Germinal center (tissue), 1 donor: ENCODE measurements around the gene KRABD2.
"Not testable (repeated sequence)": the region's sequence is repeated elsewhere in the genome, so short reads cannot be mapped to it uniquely, and the experiment has no call there.

ENCODE experiments used
- DNase-seq: peaks from one replicate; pipeline ENCODE4 v3.0.0; 2012; ENCODE audit warnings: mixed read lengths, low spot score

KRABD2 gene

DNA sequence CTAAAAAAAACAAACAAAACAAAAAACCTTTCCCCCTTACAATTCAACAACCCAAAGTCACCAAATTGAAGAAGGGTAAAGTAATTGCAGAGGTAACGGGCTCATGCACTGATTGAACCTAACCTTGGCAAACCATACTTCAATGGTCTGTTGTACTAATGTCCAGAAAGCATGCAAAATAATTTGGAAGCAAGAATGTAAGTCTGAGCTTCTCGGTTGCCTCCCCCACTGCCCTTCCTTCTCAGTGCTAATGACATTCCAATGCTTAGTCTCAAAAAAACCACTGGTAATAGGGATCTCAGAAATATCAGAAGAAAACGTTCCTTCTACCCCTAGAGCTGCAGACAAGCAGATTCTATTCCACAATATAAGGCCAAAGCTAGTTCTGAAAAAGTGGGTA, 15.8 kb downstream of the KRABD2 start:
- DNase-seq: no peak

DNA sequence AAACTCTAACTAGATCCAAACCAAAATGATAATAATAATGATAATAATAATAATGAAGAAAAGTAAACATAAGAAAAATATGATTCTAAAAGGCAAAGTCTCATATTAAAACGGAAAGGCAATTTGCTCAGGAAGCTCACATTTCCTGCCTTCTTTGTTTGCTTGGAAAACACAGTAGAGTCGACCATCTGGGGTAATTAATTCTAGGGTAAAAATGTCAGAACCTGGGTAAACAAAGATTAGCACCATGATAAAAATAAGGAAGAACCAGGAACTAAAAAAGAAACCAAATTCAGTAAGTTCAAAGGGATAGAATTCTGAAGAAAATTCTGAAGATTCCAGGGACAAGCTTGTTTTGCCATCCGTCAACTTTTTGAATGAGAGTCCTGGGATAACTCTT, 16.2 kb downstream of the KRABD2 start:
- DNase-seq: no peak

DNA sequence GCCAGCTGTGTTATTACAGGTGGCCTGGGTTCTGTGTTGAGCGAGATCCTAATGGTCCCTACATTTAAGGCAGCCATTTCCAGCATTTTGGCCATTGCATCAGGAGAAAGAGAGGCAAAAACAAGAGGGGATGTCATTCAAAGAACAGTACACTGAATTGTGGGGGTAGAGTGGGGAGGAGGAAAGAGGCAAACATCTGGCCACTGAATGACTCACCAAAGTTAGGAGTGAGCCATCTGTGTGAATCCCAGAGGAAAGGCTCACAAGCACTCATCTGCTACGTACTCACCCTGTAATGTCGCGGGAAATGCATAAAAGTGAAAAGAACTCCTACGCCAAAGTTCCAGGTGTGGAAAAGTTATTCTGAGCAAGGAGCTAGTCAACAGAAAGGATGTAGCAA, 16.7 kb downstream of the KRABD2 start:
- no peak for DNase-seq

DNA sequence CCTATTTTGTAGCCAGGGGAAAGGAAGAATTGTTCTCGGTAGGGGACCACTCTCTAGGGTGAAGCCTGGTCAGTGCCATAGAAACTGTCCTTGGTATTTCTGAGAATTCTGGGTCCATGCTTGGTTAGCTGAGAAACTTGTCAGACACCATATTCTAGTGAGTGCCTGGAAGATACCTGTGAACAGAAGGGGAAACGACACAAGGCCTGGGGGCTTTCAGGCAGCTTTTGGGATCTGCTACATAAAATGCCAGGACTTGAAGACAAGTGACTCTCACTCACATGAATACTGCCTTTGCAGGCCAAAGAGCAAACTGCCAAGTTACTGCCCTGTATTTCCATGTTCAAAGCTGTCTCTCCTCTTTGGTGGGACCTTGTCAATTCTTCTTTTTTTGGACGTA, 18.6 kb downstream of the KRABD2 start:
- DNase-seq: no peak

DNA sequence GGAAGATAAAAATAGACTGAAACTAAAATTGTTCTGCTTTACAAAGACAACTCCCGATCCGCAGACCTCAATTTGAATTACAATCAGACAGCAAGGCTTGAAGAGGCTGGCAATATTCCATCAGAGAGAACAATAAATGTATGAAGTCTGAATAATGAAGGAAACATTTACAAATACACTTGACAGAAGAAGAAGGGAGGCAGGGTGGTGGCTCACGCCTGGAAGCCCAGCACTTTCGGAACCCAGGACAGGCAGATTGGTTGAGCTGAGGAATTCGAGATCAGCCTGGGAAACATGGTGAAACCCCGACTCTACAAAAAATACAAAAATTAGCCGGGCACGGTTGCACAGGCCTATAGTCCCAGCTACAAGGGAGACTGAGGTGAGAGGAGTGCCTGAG, 22.3 kb downstream of the KRABD2 start:
- no peak for DNase-seq

DNA sequence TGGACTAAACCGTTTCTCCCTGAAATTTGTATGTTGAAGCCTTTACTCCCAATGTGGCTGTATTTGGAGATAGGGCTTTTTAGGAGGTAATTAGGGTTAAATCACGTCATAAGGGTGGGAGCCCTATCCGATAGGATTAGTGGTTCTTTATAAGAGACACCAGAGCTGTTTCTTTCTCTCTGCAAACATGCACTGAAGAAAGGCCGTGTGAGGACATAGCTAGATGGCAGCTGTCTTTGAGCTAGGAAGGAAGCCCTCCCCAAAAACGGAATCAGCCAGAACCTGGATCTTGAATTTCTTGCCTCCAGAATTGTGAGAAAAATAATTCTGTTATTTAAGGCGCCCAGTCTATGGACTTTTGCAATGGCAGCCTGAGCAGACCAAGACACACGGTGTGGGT, 22.8 kb downstream of the KRABD2 start:
- no peak for DNase-seq

DNA sequence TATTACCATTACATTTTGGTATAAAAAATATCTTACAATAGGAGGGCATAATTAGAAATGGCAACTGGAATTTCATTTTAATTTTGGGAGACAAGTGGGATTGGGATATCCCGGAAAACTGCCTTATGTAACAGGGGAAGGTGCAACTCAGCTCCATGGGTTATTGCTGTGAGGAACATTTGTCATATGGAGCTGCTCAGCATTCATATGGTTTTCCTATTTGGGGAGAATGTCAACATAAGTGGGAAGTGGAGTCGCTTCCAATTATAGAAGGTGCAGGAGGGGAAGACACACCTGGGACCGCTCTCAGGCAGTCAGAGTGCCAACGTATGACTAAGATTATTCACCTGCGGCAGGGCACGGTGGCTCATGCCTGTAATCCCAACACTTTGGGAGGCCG, 26.2 kb downstream of the KRABD2 start:
- DNase-seq: no peak

DNA sequence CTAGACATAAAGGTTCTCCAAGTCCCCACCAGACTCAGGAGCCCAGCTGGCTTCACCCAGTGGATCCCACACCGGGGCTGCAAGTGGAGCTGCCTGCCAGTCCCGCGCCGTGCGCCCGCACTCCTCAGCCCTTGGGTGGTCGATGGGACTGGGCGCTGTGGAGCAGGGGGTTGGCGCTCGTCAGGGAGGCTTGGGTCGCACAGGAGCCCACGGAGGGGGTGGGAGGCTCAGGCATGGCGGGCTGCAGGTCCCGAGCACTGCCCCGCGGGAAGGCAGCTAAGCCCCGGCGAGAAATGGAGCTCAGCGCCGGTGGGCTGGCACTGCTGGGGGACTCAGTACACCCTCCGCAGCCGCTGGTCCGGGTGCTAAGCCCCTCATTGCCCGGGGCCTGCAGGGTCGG, 29.5 kb downstream of the KRABD2 start:
- not testable (repeated sequence) for DNase-seq

DNA sequence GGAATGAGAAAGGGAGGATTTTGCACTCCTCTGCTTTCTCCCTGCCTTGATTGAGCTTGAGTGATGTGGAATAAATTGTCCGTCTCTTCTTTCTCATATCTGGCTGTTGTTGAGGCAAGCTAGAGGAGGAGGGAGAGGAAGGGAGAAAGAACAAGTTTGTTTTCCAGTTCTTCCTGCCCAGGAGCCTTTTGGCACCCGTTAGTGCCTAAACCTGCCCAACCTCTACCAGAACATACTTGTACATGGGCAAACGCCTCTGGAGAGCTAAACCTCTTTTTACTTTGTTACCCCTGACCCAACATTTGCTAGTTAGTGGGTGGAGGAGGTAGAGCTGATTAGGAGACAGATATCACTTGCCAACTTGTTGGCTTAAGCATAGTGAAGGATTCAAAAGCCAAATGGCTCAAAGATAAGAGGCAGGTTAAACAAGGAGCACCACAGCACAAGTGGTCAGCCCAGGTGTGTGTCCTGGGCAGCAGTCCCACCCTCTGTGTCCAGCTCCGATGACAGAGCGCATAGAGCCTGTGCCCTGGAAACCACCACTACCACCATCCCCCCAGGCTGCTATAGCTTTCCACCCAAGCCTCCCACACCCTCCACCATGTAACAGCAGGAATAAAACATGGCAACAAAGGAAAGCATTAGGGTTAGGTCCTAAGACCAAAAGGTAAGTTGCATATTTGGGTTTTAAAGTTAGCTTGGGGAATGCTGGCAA, 30.4 kb downstream of the KRABD2 start:
- no peak for DNase-seq

DNA sequence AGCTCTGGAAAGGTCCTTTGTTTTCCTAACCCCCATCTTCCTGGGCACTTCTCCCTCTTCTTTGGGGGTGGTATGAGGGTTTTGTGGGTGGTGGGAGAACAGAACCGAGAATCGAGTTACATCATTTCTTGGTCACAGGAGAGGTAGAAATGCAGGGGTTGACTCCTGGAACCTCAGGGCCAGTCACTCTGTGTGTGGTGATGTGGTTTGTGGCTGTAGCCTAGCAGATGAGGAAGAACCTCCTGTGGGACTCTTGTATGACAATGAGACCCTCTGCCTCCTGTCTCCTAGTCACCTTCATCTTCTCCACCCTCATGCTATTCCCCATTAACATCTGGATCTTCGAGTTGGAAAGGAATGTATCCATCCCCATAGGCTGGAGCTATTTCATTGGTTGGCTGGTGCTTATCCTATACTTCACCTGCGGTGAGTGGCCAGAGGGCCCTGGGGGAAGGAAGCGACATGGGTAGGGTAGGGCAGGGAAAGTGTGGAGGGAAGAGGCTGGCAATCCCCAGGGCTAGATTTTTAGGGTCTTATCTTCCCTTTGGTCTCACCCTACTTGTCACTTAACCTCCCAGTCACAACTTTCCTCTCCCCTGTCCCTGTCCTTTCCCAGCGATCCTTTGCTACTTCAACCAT, 31.3 kb downstream of the KRABD2 start:
- no peak for DNase-seq

DNA sequence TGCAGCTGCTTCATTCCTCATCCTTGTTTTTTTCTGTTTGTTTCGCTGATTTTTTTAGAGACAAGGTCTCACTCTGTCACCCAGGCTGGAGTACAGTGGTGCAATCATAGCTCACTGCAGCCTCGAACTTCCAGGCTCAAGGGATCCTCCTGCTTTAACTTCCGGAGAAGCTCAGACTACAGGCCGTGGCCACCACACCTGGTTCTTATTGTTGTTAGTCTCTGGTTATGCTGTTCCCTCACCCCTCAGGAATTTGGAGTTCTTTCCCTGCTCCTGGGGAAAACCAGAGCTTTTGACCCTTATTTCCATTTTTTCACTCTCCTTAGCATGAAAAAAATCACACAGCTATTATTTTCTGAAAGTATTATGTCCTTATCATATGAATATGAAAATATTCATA, 35.0 kb downstream of the KRABD2 start:
- no peak for DNase-seq

DNA sequence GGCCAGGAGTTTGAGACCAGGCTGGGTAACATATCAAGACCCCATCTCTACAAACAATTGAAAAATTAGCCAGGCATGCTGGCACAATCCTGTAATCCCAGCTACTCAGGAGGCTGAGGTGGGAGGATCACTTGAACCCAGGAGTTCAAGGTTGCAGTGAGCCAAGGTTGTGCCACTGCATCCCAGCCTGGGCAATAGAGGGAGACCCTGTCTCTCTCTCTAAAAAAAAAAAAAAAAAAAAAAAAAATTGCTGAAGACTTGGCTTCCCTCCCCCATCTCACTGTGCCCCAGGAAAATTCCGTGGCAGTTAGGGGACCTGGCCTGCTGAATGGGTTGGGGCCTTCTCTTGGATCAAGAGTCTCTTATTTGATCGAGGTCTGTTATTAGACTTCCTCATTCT, 37.0 kb downstream of the KRABD2 start, which contains the start of gene ODF4:
Gene ODF4 (plus strand): TSS at position 301 of the 400 bp plus-strand sequence. CDS start 212 bp downstream, outside the sequence.
- DNase-seq: no peak

DNA sequence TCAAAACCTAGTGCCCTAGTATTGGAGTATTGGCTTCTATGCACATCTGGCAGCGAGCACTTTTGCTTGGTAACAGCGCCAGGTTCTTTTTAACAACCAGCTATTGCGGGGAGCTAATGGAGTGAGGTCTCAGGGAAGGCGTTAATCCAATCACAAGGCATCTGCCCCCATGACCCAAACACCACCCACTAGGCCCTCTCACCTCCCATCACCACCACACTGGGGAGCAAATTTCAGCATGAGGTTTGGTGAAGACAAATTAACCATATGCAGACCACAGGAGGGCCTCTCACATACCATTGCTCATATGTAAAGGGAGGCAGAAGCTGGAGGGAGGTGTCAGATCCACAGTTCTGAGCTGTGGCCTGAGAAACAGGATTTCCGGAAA, 37.8 kb downstream of the KRABD2 start:
- DNase-seq: no peak

DNA sequence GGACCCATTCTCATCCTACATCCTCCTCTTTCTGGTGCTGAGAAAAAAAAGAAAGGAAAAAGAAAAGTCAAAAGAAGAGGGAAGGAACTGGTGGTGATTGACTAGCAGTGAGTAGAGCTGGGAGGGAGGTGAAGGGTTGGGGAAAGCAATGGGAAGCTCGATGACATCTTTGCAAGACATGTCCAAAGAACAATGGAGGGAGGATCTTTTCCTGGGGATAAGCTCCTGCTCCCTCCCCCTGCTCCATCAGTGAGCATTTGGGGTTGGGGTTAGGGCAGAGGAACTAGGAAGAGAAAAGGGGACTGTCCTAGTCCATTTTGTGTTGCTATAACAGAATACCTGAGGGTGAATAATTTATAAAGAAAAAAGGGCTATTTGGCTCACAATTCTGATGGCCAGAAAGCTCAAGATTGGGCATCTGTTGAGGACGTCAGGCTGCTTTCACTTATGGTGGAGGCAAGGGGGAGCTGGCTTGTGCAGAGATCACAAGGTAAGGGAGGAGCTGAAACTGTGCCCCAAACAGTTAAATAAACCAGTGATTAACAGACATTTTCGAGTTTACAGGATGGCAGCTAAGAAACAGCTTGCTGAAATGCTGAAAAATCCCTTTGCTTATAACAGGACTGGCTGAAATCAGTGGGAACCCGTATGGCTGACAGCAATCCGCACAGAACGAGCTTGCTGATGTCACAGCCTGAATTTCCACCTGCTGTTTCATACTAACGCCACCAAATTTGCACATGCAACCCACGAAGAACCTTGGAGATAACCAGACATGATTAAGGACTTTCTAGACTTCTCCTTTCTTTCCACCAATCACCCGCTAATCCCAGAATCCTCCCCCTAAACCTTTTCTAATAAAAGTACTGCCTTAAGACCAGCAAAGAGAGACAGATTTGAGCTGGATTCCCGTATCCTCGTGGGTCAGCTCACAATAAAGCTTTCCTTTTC, 38.4 kb downstream of the KRABD2 start:
- no peak for DNase-seq

DNA sequence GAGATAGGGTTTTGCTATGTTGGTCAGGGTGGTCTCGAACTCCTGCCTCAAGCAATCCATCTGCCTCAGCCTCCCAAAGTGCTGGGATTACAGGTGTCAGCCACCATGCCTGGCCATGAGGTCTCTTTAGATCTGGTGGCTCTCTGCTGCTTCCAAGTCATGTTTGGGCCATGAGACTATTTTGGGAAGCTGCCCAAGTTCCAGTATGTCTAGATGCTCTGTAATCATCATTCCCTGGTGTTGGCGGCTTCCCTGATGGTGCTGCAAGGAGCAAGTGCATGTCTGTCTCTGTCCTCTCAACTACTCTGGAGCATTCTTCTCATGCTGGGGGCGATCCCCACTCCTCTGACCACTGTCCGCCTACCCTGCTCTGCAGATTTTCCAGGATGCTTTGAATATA, 43.2 kb downstream of the KRABD2 start:
- DNase-seq: no peak

DNA sequence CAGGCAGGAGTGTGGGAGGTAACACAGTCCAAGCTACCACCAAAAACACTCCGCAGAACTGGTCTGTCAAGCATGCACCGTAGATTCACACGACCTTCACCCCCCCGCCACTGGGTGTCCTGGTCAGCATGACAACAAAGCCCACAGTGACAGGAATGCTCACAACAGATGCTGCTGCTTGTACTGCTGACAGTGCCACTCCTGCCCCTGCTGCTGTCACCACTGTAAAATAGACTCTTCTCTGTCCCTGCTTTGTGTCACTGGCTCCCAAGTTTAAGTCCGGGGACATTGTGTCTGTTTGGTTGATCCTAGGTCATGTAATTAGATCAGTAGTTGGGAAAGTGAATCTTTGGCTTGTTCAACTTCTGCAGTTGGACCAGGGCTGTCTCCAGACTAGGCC, 43.8 kb downstream of the KRABD2 start:
- no peak for DNase-seq

DNA sequence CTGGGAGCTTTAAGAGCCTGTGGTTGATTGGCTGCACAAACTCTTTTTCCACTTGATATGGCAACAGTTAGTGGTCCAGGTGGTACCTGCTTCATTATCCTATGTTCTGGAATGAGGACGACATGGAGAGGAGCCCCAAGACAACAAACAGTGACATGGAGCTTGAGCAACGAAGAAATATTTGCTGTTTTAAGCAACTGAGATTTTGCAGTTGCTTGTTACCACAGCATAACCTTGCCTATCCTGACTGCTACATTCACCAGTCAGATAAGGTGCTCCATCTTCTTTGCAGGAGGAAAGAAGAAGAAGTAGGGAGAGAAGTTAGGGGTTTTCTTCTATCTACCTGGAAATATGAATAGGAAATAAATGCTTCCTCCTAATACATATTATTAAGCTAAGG, 44.4 kb downstream of the KRABD2 start:
- DNase-seq: no peak

DNA sequence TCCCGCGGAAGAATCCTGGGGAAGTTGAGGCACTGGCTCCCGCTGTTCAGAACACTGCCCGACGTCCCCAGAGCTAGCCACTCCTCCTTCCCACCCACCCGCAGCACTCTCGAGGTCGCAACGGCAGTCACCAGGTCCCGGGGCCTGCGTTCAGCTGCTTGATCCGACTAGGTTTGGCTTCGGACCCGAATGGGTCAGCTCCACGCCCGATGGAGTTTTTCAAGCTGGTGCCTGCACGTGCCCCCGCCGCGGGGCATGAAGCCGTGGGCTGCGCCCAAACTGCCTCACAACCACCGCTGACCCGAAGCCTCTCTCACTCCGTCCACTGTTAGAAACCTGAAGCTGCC, 49.2 kb downstream of the KRABD2 start:
- DNase-seq: no peak
